ENCODE measurements around the gene DOCK2. TPM values are rescaled to one million over a fixed set of nuclear protein-coding genes. Genes with fewer than 3 reads are reported as not detected.

DOCK2 gene
- total and polyA plus RNA-seq, 2 donors (not counting 1 experiment from before 2014, with no cell fraction given): 1.1 to 8.9 TPM

DNA sequence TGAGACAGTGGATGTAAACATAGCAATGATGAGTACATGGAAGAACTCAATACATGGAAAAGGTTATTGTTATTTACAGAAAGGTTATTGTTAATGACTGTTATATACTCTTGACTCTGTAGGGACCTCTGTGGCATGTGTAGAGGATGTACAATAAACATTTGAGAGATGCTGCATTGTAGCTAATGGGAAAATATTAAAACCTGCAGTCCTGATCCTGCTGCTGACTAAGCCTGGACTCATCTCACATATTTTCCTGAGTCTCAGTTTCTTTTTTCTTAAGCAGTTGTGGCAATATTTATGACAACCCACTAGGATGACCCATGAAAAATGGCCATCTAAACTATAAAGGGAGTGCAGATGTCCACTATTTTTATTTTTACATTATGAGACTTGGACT, 75.4 kb downstream of the DOCK2 start:
- no peak overlapping the region for H3K27ac ChIP-seq (ENCODE audit: insufficient read depth, low read length)
- DNase-seq (ENCODE audit: low read depth in 2 of 2): no peak
- no peak overlapping the region for H2AFZ ChIP-seq (ENCODE audit: low read length)
- no peaks in the 10 kb centered on the region for H3K79me2 ChIP-seq (ENCODE audit: control insufficient read depth, insufficient read depth, low read length)
- H3K36me3 ChIP-seq (ENCODE audit: control insufficient read depth, insufficient read depth, low read length): no peaks in the 10 kb centered on the region
- H3K4me3 ChIP-seq (replicated peaks in 1 of 4; ENCODE audit: control extremely low read depth in 1 of 4, insufficient read depth in 1 of 4, low read depth in 3 of 4, low read length in 4 of 4): no peak overlapping the region
- no peaks in the 10 kb centered on the region for H4K20me1 ChIP-seq (ENCODE audit: control insufficient read depth, extremely low read depth, insufficient read depth, low read length)
- peaks cover 7% of the 10 kb centered on the region for H3K4me1 ChIP-seq (ENCODE audit: control insufficient read depth, extremely low read depth, insufficient read depth, low read length)
- no peaks in the 10 kb centered on the region for H3K27me3 ChIP-seq (ENCODE audit: control insufficient read depth, insufficient read depth, low read length)
- H3K4me2 ChIP-seq (ENCODE audit: extremely low read depth, insufficient read depth, low read length): no peak overlapping the region
- TF ChIP-seq, protein P1, sequence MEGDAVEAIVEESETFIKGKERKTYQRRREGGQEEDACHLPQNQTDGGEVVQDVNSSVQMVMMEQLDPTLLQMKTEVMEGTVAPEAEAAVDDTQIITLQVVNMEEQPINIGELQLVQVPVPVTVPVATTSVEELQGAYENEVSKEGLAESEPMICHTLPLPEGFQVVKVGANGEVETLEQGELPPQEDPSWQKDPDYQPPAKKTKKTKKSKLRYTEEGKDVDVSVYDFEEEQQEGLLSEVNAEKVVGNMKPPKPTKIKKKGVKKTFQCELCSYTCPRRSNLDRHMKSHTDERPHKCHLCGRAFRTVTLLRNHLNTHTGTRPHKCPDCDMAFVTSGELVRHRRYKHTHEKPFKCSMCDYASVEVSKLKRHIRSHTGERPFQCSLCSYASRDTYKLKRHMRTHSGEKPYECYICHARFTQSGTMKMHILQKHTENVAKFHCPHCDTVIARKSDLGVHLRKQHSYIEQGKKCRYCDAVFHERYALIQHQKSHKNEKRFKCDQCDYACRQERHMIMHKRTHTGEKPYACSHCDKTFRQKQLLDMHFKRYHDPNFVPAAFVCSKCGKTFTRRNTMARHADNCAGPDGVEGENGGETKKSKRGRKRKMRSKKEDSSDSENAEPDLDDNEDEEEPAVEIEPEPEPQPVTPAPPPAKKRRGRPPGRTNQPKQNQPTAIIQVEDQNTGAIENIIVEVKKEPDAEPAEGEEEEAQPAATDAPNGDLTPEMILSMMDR (conservative IDR thresholded peaks at IDR 0.05 in 1 of 2, IDR thresholded peaks at IDR 0.05 in 1 of 2; ENCODE audit: low read depth in 1 of 2, low read length in 2 of 2): no peak
- no peak for TF ChIP-seq EZH2 (IDR thresholded peaks at IDR 0.05; ENCODE audit: low read length, missing control alignments)
- H3K9ac ChIP-seq (ENCODE audit: insufficient read depth, low read length): no peak overlapping the region
- H3K9me3 ChIP-seq (ENCODE audit: control insufficient read depth, insufficient read depth, low read depth, low read length): no peaks in the 10 kb centered on the region

DNA sequence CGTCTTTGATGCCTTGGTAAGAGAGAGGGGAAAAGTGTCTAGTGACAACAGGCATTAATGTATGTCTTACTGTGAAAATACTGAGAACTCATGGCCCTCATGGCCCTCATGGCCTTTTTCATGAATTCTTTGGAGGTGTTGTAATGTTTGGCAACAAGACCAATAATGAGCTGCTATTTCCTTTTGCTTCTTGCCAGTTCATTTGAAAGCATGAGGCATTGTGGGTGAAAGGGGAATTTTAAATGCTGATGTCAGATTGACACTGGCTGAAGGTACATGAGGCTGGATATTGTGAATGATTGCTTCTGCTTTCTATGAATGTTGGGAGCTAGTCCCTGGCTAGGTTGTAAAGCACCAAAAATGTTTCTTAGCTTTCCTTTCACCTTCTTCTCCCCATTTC, 79.2 kb downstream of the DOCK2 start:
- peak; percentile 79 to 82 for DNase-seq (ENCODE audit: low read depth in 2 of 2)
- Histone ChIP-seq H3K79me2 (ENCODE audit: control insufficient read depth, insufficient read depth, low read length) (no peaks in the 10 kb centered on the region), H3K4me2 (ENCODE audit: extremely low read depth, insufficient read depth, low read length) (peak overlapping the region; percentile 5), H3K9ac (ENCODE audit: insufficient read depth, low read length) (no peak overlapping the region), H3K27ac (ENCODE audit: insufficient read depth, low read length) (no peak overlapping the region), H3K9me3 (ENCODE audit: control insufficient read depth, insufficient read depth, low read depth, low read length) (no peaks in the 10 kb centered on the region), H3K4me3 (replicated peaks in 1 of 4; ENCODE audit: control extremely low read depth in 1 of 4, insufficient read depth in 1 of 4, low read depth in 3 of 4, low read length in 4 of 4) (no peak overlapping the region), H3K27me3 (ENCODE audit: control insufficient read depth, insufficient read depth, low read length) (no peaks in the 10 kb centered on the region), H3K4me1 (ENCODE audit: control insufficient read depth, extremely low read depth, insufficient read depth, low read length) (peaks cover 3% of the 10 kb centered on the region), H2AFZ (ENCODE audit: low read length) (no peak overlapping the region), H3K36me3 (ENCODE audit: control insufficient read depth, insufficient read depth, low read length) (no peaks in the 10 kb centered on the region), H4K20me1 (ENCODE audit: control insufficient read depth, extremely low read depth, insufficient read depth, low read length) (no peaks in the 10 kb centered on the region)
- TF ChIP-seq, protein P1 (conservative IDR thresholded peaks at IDR 0.05 in 1 of 2, IDR thresholded peaks at IDR 0.05 in 1 of 2; ENCODE audit: low read depth in 1 of 2, low read length in 2 of 2): no peak
- TF ChIP-seq EZH2 (IDR thresholded peaks at IDR 0.05; ENCODE audit: low read length, missing control alignments): no peak

DNA sequence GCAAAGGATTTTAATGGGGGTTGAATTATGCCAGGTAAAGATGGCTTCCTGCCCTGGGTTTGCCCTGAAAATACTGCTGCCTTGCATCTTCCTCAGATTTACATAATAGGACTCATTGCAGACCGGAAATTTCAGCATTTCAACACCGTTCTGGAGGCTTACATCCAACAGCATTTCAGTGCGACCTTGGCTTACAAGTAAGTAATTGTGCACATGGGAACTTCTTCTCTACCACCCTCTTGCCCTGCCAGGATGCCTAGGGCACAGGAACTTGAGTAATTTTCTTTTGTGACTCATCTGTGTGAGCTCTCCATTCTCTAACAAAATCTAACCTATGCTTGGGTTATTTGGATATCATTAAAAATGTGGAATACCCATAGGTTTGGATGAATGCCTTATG, 80.2 kb downstream of the DOCK2 start:
- Histone ChIP-seq H3K79me2 (ENCODE audit: control insufficient read depth, insufficient read depth, low read length) (no peaks in the 10 kb centered on the region), H3K36me3 (ENCODE audit: control insufficient read depth, insufficient read depth, low read length) (no peaks in the 10 kb centered on the region), H3K4me2 (ENCODE audit: extremely low read depth, insufficient read depth, low read length) (no peak overlapping the region), H3K4me1 (ENCODE audit: control insufficient read depth, extremely low read depth, insufficient read depth, low read length) (peaks cover 3% of the 10 kb centered on the region), H3K27me3 (ENCODE audit: control insufficient read depth, insufficient read depth, low read length) (no peaks in the 10 kb centered on the region), H3K9me3 (ENCODE audit: control insufficient read depth, insufficient read depth, low read depth, low read length) (no peaks in the 10 kb centered on the region), H4K20me1 (ENCODE audit: control insufficient read depth, extremely low read depth, insufficient read depth, low read length) (no peaks in the 10 kb centered on the region), H3K9ac (ENCODE audit: insufficient read depth, low read length) (no peak overlapping the region), H3K27ac (ENCODE audit: insufficient read depth, low read length) (no peak overlapping the region), H3K4me3 (replicated peaks in 1 of 4; ENCODE audit: control extremely low read depth in 1 of 4, insufficient read depth in 1 of 4, low read depth in 3 of 4, low read length in 4 of 4) (no peak overlapping the region), H2AFZ (ENCODE audit: low read length) (no peak overlapping the region)
- TF ChIP-seq, protein P1 (conservative IDR thresholded peaks at IDR 0.05 in 1 of 2, IDR thresholded peaks at IDR 0.05 in 1 of 2; ENCODE audit: low read depth in 1 of 2, low read length in 2 of 2): no peak
- no peak for TF ChIP-seq EZH2 (IDR thresholded peaks at IDR 0.05; ENCODE audit: low read length, missing control alignments)
- DNase-seq (ENCODE audit: low read depth in 2 of 2): peak in 1 of 2 donors; percentile 41

All from fibroblast of lung (primary cell).